ENCODE data around the gene LRRC10B.
"Not testable (repeated sequence)": the region's sequence is repeated elsewhere in the genome, so short reads cannot be mapped to it uniquely, and the experiment has no call there.

Gene LRRC10B

DNA sequence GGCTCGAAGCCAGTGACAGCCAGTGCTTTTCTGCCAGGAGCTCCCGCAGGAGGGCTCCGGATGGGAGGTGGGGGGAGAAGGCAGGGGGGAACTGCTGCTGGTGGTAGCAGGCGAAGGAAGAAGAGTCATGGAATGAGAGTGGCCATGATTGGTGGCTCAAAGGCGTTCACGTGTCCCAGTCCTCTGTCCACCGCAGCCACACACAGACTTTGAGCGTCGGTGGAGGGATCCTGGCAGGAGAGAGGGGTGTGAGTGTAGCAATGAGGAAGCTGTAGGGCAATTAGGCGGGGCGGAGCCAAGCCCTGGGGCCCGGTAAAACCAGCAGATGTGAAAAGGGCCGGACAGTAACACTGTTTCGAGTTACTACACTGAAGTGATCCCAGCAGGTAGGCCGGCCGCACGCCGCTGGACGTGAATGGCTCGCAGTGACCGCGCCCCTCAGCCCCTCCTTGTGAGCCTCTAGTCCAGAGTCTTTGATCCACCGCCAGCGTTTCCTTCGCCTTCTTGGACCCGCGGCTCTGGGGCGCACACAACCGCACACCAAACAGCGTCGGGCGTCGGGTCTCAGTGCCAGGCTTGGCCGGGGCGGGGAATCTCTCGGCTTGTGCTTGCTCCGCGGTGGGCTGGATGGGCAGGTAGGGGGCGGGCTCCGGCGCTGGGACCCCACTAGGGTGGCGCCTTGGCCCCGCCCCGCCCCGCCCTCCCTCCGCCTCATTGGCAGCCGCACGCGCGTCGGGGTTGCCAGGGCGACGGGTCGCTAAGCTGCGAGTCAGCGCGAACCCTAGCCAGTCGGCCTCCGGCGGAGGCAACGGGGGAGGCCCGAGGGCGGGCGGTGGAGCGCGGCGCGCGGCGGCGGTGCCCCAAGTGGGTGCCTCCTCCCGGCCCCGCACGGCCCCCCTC, at the start of gene LRRC10B:
LRRC10B (plus strand) TSS at position 788 of the 900 bp plus-strand sequence. CDS start 250 bp downstream, outside the sequence.
- H3K4me3 ChIP-seq (ENCODE audit: control insufficient read depth, low read depth, low read length), result no peak within 1 kb of the TSS
- no peak for TF ChIP-seq CTCF (conservative IDR thresholded peaks at IDR 0.05; ENCODE audit: control insufficient read depth, insufficient read depth, low read depth, low read length)
- DNase-seq (ENCODE audit: low read depth), result no peak

- peak; percentile 62 for DNase-seq (ENCODE audit: low read depth)
- no peak for TF ChIP-seq CTCF (conservative IDR thresholded peaks at IDR 0.05; ENCODE audit: control insufficient read depth, insufficient read depth, low read depth, low read length)
- H3K4me3 ChIP-seq (ENCODE audit: control insufficient read depth, low read depth, low read length), result no peak overlapping the region
Measured at GRCh38 chr11:61460474-61460881, 48.1 kb upstream of the LRRC10B start.

GRCh38 chr11:61460986-61461385, 47.6 kb upstream of the LRRC10B start:
- TF ChIP-seq CTCF (conservative IDR thresholded peaks at IDR 0.05; ENCODE audit: control insufficient read depth, insufficient read depth, low read depth, low read length), result peak; percentile 38
- DNase-seq (ENCODE audit: low read depth), result peak; percentile 23

DNA sequence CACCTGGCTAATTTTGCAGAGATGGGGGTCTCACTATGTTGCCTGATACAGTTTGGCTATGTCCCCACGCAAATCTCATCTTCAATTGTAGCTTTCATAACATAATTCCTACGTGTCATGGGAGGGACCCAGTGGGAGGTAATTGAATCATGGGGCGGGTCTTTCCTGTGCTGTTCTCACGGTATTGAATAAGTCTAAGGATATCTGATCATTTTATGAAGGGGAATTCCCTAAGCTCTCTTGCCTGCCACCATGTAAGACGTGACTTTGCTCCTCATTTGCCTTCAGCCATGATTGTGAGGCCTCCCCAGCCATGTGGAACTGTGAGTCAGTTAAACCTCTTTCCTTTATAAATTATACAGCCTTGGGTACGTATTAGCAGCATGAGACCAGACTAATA, 40.9 kb upstream of the LRRC10B start:
- DNase-seq (ENCODE audit: low read depth); H3K4me3 ChIP-seq (ENCODE audit: control insufficient read depth, low read depth, low read length): not testable (repeated sequence)

More at GRCh38 chr11:61460986-61461385, 47.6 kb upstream of the LRRC10B start:
- no peak overlapping the region for H3K4me3 ChIP-seq (ENCODE audit: control insufficient read depth, low read depth, low read length)

DNA sequence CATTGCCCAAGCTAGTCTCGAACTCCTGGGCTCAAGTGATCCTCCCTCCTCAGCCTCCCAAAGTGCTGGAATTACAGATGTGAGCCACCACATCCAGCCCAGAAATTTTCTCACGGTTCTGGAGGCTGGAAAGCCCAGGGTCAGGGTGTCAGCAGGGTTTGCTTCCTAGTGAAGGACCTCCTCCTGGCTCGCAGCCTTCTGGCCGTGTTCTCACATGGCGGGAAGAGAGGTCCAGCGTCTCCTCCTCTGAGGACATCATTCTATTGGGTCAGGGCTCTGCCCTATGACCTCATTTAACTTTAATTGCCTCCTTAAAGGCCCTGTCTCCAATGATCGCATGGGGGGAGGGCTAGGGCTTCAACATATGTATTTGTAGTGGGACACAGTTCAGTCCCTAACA, 40.5 kb upstream of the LRRC10B start:
- DNase-seq (ENCODE audit: low read depth), result no peak
- TF ChIP-seq CTCF (conservative IDR thresholded peaks at IDR 0.05; ENCODE audit: control insufficient read depth, insufficient read depth, low read depth, low read length), result no peak
- no peak overlapping the region for H3K4me3 ChIP-seq (ENCODE audit: control insufficient read depth, low read depth, low read length)

DNA sequence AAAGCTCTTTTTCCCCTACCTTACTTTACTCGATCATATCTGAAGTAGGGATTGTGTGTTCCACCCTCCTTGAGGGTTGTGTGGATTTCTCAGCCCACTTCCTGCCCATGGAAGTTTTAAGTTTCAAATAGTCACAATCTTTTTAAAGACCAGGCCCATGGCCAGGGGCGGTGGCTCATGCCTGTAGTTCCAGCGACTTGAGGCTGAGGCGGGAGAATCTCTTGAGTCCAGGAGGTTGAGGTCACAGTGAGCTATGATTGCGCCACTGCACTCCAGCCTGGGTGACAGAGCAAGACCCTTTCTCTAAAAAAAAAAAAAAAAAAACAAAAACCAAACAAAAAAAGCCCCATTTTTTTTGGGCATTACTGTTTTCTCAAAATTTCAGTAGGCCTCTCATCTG, 36.3 kb upstream of the LRRC10B start:
- TF ChIP-seq CTCF (conservative IDR thresholded peaks at IDR 0.05; ENCODE audit: control insufficient read depth, insufficient read depth, low read depth, low read length), result no peak
- peak; percentile 81 for DNase-seq (ENCODE audit: low read depth)
- no peak overlapping the region for H3K4me3 ChIP-seq (ENCODE audit: control insufficient read depth, low read depth, low read length)

DNA sequence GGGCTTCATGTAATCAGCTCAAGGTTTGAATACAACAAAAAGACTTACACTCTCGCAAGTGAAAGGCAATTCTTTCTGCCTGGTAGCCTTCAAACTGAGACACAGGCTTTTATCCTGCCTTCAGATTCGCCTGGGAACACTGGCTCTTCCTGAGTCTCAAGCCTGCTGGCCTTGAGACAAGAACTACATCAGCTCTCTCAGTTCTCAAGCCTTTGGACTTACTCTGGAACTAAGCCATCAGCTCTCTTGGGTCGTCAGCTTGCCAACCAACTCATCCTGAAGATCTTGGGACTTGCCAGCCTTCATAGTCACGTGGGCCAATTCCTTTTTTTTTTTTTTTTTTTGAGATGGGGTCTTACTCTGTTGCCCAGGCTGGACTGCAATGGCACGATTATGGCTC, 35.7 kb upstream of the LRRC10B start:
- no peak for TF ChIP-seq CTCF (conservative IDR thresholded peaks at IDR 0.05; ENCODE audit: control insufficient read depth, insufficient read depth, low read depth, low read length)
- no peak overlapping the region for H3K4me3 ChIP-seq (ENCODE audit: control insufficient read depth, low read depth, low read length)
- peak; percentile 95 for DNase-seq (ENCODE audit: low read depth)

Data from fibroblast of mammary gland (primary cell).